OCI-LY7 (cell line): ENCODE data around the gene IL5RA. TPM values are rescaled to one million over a fixed set of nuclear protein-coding genes. Genes with fewer than 3 reads are reported as not detected.

Experiments
- BruUV-seq: library from RNA; stranded (reverse); fragments of 400-500 nt; replicated peaks from 2 replicates; lab custom pipeline; 2021; lab: Mats Ljungman, UMichigan
- CTCF ChIA-PET: fragments of 300-600 bp; sonication (Branson Sonifier 250); formaldehyde crosslinking; loops from one replicate; lab custom pipeline; 2022; ENCODE audit warnings: antibody characterized with exemption; ENCODE audit not compliant: unreplicated experiment; lab: Charles Lee
- POLR2A ChIA-PET: fragments of 300-600 bp; sonication (Branson Sonifier 250); formaldehyde crosslinking; loops from one replicate; lab custom pipeline; 2022; ENCODE audit warnings: antibody characterized with exemption; lab: Charles Lee
- DNase-seq: peaks from one replicate; pipeline ENCODE4 v3.0.0-alpha.2; 2015; ENCODE audit warnings: low spot score
- H2AFZ ChIP-seq: fragments of 200-600 bp; sonication (generic), shearing (Covaris generic); 2 replicates; pipeline ENCODE4 v1.6.1; 2014; ENCODE audit warnings: mild to moderate bottlenecking, antibody characterized with exemption, low read length, moderate library complexity
- H3K27ac ChIP-seq: fragments of 200-600 bp; sonication (generic); 2 replicates; pipeline ENCODE4 v1.5.1; 2014; ENCODE audit warnings: mixed run types, low read depth, mild to moderate bottlenecking, moderate library complexity, low read length, inconsistent platforms; ENCODE audit not compliant: poor library complexity, severe bottlenecking
- H3K36me3 ChIP-seq: fragments of 200-600 bp; sonication (generic); 2 replicates; pipeline ENCODE4 v1.6.1; 2014; ENCODE audit warnings: mild to moderate bottlenecking, antibody characterized with exemption, low read length, moderate library complexity, mixed read lengths; ENCODE audit not compliant: insufficient read depth
- H3K4me1 ChIP-seq: fragments of 200-600 bp; sonication (generic); 2 replicates; pipeline ENCODE4 v1.5.1; 2014; ENCODE audit warnings: mild to moderate bottlenecking, low read length; ENCODE audit not compliant: insufficient read depth, poor library complexity, severe bottlenecking
- H3K4me2 ChIP-seq: fragments of 200-600 bp; sonication (generic); 2 replicates; pipeline ENCODE4 v1.6.1; 2014; ENCODE audit warnings: mild to moderate bottlenecking, low read length
- H3K4me3 ChIP-seq: fragments of 200-600 bp; sonication (generic); 2 replicates; pipeline ENCODE4 v1.5.1; 2014; ENCODE audit warnings: mild to moderate bottlenecking, low read depth, low read length; ENCODE audit not compliant: poor library complexity, severe bottlenecking
- H3K79me2 ChIP-seq: fragments of 200-600 bp; sonication (generic); 2 replicates; pipeline ENCODE4 v1.6.1; 2016; ENCODE audit warnings: low read depth, mild to moderate bottlenecking, low read length, moderate library complexity, mixed read lengths; ENCODE audit not compliant: insufficient read depth
- H3K9me2 ChIP-seq: fragments of 200-600 bp; sonication (generic); 2 replicates; pipeline ENCODE4 v1.6.1; 2016; ENCODE audit warnings: mild to moderate bottlenecking, low read length, mixed read lengths; ENCODE audit not compliant: insufficient read depth
- H3K9me3 ChIP-seq: fragments of 200-600 bp; sonication (generic); 2 replicates; pipeline ENCODE4 v1.6.1; 2014; ENCODE audit warnings: mild to moderate bottlenecking, mixed run types, low read length, mixed read lengths
- H4K20me1 ChIP-seq: fragments of 200-600 bp; sonication (generic); 2 replicates; pipeline ENCODE4 v1.6.1; 2014; ENCODE audit warnings: mild to moderate bottlenecking, antibody characterized with exemption, low read length, moderate library complexity, mixed read lengths; ENCODE audit not compliant: insufficient read depth
- CTCF ChIP-seq: fragments of 200-600 bp; sonication (generic); conservative IDR thresholded peaks from 2 replicates; pipeline ENCODE4 v1.5.1; 2014; ENCODE audit warnings: mild to moderate bottlenecking, antibody characterized with exemption, low read length, moderate library complexity, mixed read lengths
- EZH2phosphoT487 ChIP-seq: fragments of 200-600 bp; sonication (generic); IDR thresholded peaks from 2 replicates; pipeline ENCODE4 v1.6.1; 2018; ENCODE audit warnings: low read depth, borderline replicate concordance, mild to moderate bottlenecking, mixed run types, antibody characterized with exemption, low read length, moderate library complexity, mixed read lengths
- intact Hi-C: fragments of 100-400 bp; cut with micrococcal nuclease; formaldehyde crosslinking; loops from one replicate; pipeline ENCODE4 v1.10.0; 2022; ENCODE audit not compliant: unreplicated experiment
- total RNA-seq, 2 experiments: library from RNA; depleted of rRNA in 1 of 2; stranded (reverse); fragments of >200 nt in 1 of 2; shearing (Covaris generic) in 1 of 2; gene quantifications; 2 replicates each; pipeline ENCODE4 v1.2.3, GENCODE V29; 2014 to 2022

The IL5RA gene
- total RNA-seq, 2 experiments from 2014 or later: not detected

GRCh38 chr3:3097958-3098357, 12.2 kb downstream of the IL5RA start:
- no TSS peak for BruUV-seq
- Histone ChIP-seq H3K36me3 (no peaks in the 10 kb centered on the region), H3K9me3 (no peaks in the 10 kb centered on the region), H3K4me2 (no peak overlapping the region), H3K9me2 (no peaks in the 10 kb centered on the region), H3K4me1 (peaks cover 5% of the 10 kb centered on the region), H3K4me3 (no peak overlapping the region), H2AFZ (no peak overlapping the region), H3K79me2 (no peaks in the 10 kb centered on the region), H3K27ac (no peak overlapping the region), H4K20me1 (no peaks in the 10 kb centered on the region)
- intact Hi-C loops: no loop called here
- ChIA-PET CTCF (no interaction called here), POLR2A (no interaction called here)
- DNase-seq: no peak
- TF ChIP-seq EZH2phosphoT487: no peak
- no peak for TF ChIP-seq CTCF

- no peaks in the 10 kb centered on the region for H3K36me3 ChIP-seq
- intact Hi-C loops: loop anchor here (2.0 to 5.0 kb wide), 2 partner anchors 38 to 88 kb away; partner anchors contain the start of genes CRBN and TRNT1
- no peak overlapping the region for H2AFZ ChIP-seq
- no peaks in the 10 kb centered on the region for H3K9me3 ChIP-seq
- H3K9me2 ChIP-seq: no peaks in the 10 kb centered on the region
- peaks cover 29% of the 10 kb centered on the region for H3K4me1 ChIP-seq
- no peak overlapping the region for H3K27ac ChIP-seq
- no TSS peak for BruUV-seq
- peak; percentile 79 for DNase-seq
- POLR2A ChIA-PET: interaction anchor here (1.0 kb wide), 3 partner anchors 10 to 69 kb away, joined by 3 to 7 read pairs (median 4); no protein-coding TSS in a partner anchor
- CTCF ChIA-PET: no interaction called here
- no peaks in the 10 kb centered on the region for H3K79me2 ChIP-seq
- TF ChIP-seq EZH2phosphoT487: no peak
- peak; percentile 67 for TF ChIP-seq CTCF
- peak overlapping the region; percentile 45 for H3K4me2 ChIP-seq
- no peak overlapping the region for H3K4me3 ChIP-seq
- no peaks in the 10 kb centered on the region for H4K20me1 ChIP-seq
Measured at GRCh38 chr3:3089017-3089416, 21.2 kb downstream of the IL5RA start.

GRCh38 chr3:3087716-3088465, 22.3 kb downstream of the IL5RA start:
- peaks cover 29% of the 10 kb centered on the region for H3K4me1 ChIP-seq
- H3K79me2 ChIP-seq: no peaks in the 10 kb centered on the region
- POLR2A ChIA-PET: interaction anchor here (0.5 to 1.4 kb wide), 5 partner anchors 11 to 70 kb away, joined by 3 to 9 read pairs (median 3); no protein-coding TSS in a partner anchor
- CTCF ChIA-PET: interaction anchor here (0.5 kb wide), 1 partner anchor 1405 kb away, joined by 13 read pairs; the partner anchor contains the start of gene ITPR1
- no peak overlapping the region for H3K27ac ChIP-seq
- no peaks in the 10 kb centered on the region for H3K9me3 ChIP-seq
- H2AFZ ChIP-seq: no peak overlapping the region
- H4K20me1 ChIP-seq: no peaks in the 10 kb centered on the region
- intact Hi-C loops: loop anchor here (2.0 to 5.0 kb wide), 2 partner anchors 39 to 89 kb away; partner anchors contain the start of genes CRBN and TRNT1
- no peak overlapping the region for H3K4me3 ChIP-seq
- no peaks in the 10 kb centered on the region for H3K36me3 ChIP-seq
- no peak for TF ChIP-seq CTCF
- DNase-seq: no peak
- no peaks in the 10 kb centered on the region for H3K9me2 ChIP-seq
- BruUV-seq: no TSS peak
- no peak overlapping the region for H3K4me2 ChIP-seq
